SH-SY5Y (cell line): ENCODE results near the gene ANO9.

Experiments used
- GATA2 ChIP-seq: IDR thresholded peaks from 2 replicates; pipeline ENCODE4 v1.6.1; 2011; ENCODE audit warnings: mild to moderate bottlenecking, low read depth, low read length
- GATA3 ChIP-seq: IDR thresholded peaks from 2 replicates; pipeline ENCODE4 v1.6.1; 2011; ENCODE audit warnings: low read depth, mild to moderate bottlenecking, low read length, moderate library complexity

Gene ANO9

GRCh38 chr11:437228-437870, 4.5 kb downstream of the ANO9 start:
- TF ChIP-seq GATA2 (no peak), GATA3 (no peak)

DNA sequence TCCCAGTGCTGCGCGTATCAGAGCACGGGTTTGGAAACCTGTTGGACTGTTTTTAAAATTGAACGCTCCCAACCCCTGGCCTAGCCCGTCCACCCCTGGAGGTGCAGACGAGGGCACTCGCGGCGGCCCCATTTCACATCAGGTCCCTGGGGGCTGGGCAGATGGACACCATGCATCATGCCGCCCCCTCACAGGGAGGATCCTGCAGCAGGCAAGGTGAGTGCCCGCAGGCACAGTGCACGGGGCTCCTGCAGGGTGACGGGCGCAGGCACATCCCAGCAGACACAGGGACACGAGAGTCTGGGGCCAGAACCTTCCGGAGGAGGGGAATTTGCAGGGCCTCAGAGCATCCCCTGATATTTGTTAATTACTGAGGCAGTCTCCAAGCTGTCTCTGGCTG, 7.3 kb downstream of the ANO9 start:
- TF ChIP-seq GATA2 (no peak), GATA3 (no peak)

DNA sequence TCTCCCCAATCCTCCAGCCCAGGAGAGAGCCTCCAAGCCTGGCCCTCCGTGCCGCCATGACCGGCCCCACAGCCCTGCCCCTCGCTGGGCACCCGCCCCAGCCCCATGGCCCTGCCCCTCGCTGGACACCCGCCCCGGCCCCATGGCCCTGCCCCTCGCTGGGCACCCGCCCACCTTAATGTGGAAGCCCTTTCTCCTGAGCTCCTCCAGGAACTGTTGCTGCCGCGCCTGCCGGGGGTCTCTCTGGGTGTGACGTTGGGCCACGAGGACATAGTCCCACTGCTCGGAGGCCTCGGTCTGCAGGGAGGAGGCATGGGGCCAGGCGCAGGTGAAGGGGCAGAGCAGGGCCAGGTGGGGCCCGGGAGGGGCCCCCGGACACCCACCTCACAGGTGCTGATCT, 8.2 kb downstream of the ANO9 start:
- TF ChIP-seq GATA3 (no peak), GATA2 (no peak)

DNA sequence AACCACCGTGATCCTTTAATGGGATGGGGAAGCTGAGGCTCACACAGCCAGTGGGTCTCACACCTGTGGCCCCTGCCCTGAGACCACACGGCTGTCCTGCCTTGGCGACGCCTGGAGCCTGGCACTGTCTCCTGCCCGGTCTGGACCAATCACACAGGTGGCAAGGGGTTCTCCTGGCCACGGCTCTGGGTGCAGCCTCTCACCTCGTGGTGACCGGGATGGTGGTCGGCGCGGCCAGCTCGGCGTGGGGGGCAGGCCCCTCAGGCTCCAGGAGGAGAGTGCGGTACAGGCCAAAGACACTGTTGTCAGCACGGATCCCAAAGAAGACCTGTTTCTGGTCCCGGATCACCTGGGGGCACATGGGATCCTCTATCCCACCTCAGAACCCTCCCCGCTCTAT, 8.7 kb downstream of the ANO9 start:
- TF ChIP-seq GATA3: no peak

- TF ChIP-seq GATA2 (no peak), GATA3 (no peak)
Observed at GRCh38 chr11:432501-433100, 9.2 kb downstream of the ANO9 start.

DNA sequence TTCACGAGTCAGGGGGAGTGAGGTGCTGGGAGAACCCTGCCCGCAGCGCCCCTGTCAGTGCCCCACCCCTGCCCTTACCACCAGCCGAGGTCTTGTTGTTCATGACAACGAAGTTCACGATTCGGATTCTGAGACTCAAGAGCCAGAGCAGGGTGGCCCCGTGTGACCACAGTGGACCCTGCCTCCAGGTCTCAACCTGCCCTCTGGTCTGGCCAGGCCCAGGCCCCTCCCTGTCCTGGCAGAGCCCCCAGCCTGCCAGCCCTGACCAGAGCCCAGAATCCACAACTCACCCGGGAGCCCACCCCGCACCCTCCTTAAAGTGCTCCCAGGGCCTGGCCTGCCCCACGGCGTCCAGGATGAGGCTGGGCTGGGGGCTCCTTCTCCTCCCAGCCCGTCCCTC, 9.9 kb downstream of the ANO9 start:
- TF ChIP-seq GATA2 (no peak), GATA3 (no peak)

DNA sequence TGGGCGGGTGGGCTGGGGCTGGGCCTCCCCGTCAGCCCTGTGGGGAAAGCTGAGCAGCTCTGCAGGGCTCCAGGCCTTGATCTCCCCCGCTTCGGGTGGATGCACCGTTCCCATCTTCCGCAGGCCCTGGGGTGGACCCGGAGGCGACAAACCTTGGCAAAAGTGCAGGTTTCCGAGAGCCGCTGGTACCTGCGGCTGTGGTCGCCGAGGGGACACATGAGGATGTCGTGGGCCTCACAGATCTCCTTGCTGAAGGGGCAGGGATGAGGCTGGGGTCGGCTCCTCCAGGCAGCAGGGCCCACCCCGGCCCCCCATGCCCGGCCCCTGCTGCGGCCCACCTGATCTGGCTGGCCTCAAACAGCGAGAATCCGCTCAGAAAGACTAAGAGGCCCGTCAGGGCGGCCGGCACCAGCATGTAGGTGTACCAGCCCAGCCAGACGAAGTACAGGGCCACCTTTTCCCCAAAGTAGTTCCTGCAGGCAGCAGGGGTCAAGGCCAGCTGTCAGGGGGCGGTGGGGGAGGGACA, 11.8 kb downstream of the ANO9 start:
- TF ChIP-seq GATA2 (no peak), GATA3 (no peak)

DNA sequence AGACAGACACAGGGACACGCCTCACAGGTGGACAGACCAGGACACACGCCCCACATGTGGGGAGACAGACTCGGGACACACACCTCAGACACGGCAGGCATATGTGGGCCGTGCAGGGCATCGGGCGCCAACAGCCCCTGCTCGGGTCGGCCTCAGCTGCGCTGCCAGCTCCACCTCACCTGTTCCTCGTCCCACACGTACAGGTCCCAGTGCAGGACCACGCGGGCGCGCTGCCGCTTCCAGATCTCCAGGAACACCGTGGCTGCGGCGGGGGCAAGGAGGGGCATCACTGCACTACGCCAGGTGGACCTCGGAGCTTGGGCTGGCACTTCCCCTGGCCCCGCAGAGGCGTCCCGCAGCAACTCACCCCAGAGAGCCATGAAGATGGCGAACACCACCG, 12.4 kb downstream of the ANO9 start:
- TF ChIP-seq GATA2 (no peak), GATA3 (no peak)

GRCh38 chr11:428295-428694, 13.5 kb downstream of the ANO9 start:
- TF ChIP-seq GATA3 (no peak), GATA2 (no peak)

DNA sequence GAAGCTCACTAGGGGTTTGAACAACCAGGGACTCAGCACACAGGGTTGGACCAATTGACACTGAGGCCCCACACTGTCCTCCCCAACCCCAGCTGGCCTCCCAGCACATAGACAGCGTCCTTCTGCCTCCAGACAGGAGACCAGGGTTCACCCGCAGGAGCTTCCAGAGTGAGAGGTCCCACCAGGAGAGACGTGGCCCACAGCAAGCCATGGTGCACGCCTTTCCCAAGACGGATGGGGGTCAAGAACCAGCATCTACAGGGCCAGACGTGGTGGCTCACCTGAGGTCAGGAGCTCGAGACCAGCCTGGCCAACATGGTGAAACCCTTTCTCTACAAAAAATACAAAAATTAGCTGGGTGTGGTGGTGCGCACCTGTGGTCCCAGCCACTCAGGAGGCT, 15.0 kb downstream of the ANO9 start:
- TF ChIP-seq GATA2 (no peak), GATA3 (no peak)

DNA sequence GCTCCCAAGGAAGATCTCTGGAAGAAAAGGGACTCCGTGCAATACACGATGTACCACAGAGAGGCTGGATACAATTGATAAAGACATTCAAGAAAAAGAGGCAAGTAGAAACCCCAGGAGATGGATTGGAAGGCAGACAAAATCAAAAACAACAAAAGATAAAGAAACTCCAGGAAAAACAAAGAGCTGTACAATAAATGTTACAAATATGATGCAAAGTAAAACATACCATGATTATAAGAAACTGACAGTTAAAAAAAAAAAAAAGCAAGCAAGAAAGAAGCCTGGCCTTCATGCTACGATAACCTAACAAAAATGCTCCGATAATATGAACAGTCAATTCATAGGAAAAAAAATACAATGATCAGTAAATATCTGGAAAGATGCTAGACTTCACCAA, 16.5 kb downstream of the ANO9 start:
- TF ChIP-seq GATA3 (no peak), GATA2 (no peak)

DNA sequence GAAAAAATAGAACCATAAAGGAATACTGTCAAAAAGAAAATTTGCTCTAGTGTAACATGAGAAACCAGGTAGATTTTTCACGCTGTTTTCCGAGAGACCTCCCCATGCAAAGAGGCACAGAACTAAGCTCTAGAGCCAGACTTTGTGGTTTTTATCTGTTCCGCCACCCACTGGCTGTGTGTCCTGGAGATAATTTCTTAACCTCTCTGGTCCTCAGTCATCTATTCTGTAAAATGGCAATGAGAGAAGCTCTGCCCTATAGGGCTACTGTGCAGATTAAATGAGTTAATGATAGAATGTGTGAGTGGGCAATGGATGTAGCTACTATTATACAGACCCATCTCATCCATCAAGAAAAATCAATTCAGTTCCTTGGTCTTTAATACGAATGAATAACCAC, 17.6 kb downstream of the ANO9 start:
- TF ChIP-seq GATA3: no peak
- TF ChIP-seq GATA2: no peak

DNA sequence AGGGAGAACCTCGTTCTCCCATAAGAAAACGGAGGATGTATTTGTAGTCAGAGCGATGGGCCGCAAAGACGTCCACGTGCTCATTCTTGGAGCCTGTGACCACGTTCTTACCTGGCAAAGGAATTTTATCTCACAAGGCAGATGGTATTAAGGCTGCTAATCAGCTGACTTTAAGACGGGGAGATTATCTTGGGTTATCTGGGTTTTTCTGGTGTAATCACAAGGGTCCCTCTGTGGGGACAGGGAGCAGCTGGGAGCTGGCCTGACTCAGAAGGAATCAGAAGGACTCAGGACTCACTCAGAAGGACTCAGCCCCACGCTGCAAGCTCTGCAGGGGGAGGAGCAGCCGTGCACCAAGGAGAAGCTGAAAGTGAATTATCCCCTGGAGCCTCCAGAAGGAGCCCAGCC, 19.6 kb downstream of the ANO9 start:
- no peak for TF ChIP-seq GATA3
- TF ChIP-seq GATA2: no peak

DNA sequence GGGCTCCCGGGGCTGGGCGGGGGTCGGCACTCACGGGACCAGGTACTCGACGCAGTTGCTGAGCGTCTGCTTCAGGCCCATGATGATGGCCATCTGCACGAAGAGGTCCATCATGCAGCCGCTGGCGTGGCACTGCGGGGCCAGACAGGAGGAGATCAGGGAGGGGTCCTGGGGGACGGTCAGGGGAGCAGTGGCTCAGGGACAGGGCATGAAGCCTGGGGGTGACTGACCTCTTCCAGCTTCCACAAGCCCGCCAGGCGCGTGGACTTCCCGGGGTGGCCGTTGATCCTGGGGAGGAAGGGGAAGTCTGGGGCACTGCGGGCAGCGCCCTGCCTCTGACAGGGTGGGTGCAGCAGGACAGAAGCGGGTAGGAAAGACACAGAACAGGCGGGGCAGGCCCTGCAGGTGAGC, 20.9 kb downstream of the ANO9 start:
- TF ChIP-seq GATA2 (no peak), GATA3 (no peak)

GRCh38 chr11:420054-420910, 21.5 kb downstream of the ANO9 start:
- TF ChIP-seq GATA3 (no peak), GATA2 (no peak)
